KMS-11 (cell line): ENCODE data around the gene SORCS1.

Source experiments
- H2AFZ ChIP-seq: fragments of 200-600 bp; sonication (generic); 2 replicates; pipeline ENCODE4 v1.6.1; 2016; ENCODE audit warnings: antibody characterized with exemption, mixed run types, low read depth
- H3K27ac ChIP-seq: fragments of 200-600 bp; sonication (generic); 2 replicates; pipeline ENCODE4 v1.6.1; 2016; ENCODE audit warnings: mild to moderate bottlenecking, mixed run types
- H3K27me3 ChIP-seq: fragments of 200-600 bp; sonication (generic); 2 replicates; pipeline ENCODE4 v1.6.1; 2017; ENCODE audit warnings: mild to moderate bottlenecking, low read depth, mixed run types, moderate library complexity; ENCODE audit not compliant: insufficient read depth
- H3K36me3 ChIP-seq: fragments of 200-600 bp; sonication (generic); 2 replicates; pipeline ENCODE4 v1.6.1; 2017; ENCODE audit warnings: mild to moderate bottlenecking, mixed run types; ENCODE audit not compliant: insufficient read depth
- H3K4me1 ChIP-seq: fragments of 200-600 bp; sonication (generic); 2 replicates; pipeline ENCODE4 v1.6.1; 2016; ENCODE audit warnings: mild to moderate bottlenecking, low read depth, mixed run types; ENCODE audit not compliant: poor library complexity, severe bottlenecking
- H3K4me2 ChIP-seq: fragments of 200-600 bp; sonication (generic); 2 replicates; pipeline ENCODE4 v1.7.0; 2016; ENCODE audit warnings: mild to moderate bottlenecking, mixed run types
- H3K4me3 ChIP-seq: fragments of 200-600 bp; sonication (generic); IDR thresholded peaks from 2 replicates; pipeline ENCODE4 v1.6.1; 2017; ENCODE audit warnings: low read depth, low read length, mixed read lengths; ENCODE audit not compliant: insufficient read depth
- H3K79me2 ChIP-seq: fragments of 200-600 bp; sonication (generic); 2 replicates; pipeline ENCODE4 v1.6.1; 2016; ENCODE audit warnings: low read depth, mixed run types; ENCODE audit not compliant: insufficient read depth
- H3K9ac ChIP-seq: fragments of 200-600 bp; sonication (generic); 2 replicates; pipeline ENCODE4 v1.6.1; 2016; ENCODE audit warnings: mild to moderate bottlenecking, mixed run types
- H4K20me1 ChIP-seq: fragments of 200-600 bp; sonication (generic); 2 replicates; pipeline ENCODE4 v1.6.1; 2016; ENCODE audit warnings: mild to moderate bottlenecking, mixed run types; ENCODE audit not compliant: insufficient read depth
- TF ChIP-seq, protein P1 (sequence below): fragments of 200-600 bp; sonication (generic); conservative IDR thresholded peaks from 2 replicates; pipeline ENCODE4 v1.6.1; 2017; ENCODE audit warnings: low read depth, mild to moderate bottlenecking, antibody characterized with exemption, low read length, moderate library complexity, mixed read lengths

Gene SORCS1

DNA sequence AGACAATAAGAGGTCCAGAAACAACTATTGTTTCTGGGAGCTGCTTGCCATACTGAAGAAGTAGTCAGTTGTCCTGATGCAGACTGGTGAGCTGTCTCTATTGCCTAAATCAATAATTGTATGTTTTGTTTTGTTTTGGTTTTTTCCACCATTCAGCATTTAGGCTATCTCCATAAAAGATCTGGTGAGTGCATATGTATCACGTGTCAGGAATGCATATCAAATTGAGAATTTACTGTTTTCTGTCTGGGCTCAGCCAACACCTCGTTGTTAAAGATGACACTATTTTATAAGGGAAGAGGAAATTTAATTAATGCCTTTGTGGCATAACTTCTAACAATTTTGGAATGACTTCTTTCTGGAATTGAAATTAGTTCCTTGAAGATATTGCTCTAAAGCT lies 66.2 kb downstream of the SORCS1 start:
- H3K36me3 ChIP-seq, result no peaks in the 10 kb centered on the region
- no peak overlapping the region for H3K9ac ChIP-seq
- TF ChIP-seq, protein P1, sequence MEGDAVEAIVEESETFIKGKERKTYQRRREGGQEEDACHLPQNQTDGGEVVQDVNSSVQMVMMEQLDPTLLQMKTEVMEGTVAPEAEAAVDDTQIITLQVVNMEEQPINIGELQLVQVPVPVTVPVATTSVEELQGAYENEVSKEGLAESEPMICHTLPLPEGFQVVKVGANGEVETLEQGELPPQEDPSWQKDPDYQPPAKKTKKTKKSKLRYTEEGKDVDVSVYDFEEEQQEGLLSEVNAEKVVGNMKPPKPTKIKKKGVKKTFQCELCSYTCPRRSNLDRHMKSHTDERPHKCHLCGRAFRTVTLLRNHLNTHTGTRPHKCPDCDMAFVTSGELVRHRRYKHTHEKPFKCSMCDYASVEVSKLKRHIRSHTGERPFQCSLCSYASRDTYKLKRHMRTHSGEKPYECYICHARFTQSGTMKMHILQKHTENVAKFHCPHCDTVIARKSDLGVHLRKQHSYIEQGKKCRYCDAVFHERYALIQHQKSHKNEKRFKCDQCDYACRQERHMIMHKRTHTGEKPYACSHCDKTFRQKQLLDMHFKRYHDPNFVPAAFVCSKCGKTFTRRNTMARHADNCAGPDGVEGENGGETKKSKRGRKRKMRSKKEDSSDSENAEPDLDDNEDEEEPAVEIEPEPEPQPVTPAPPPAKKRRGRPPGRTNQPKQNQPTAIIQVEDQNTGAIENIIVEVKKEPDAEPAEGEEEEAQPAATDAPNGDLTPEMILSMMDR, result no peak
- H4K20me1 ChIP-seq, result no peaks in the 10 kb centered on the region
- no peaks in the 10 kb centered on the region for H3K4me1 ChIP-seq
- H3K4me2 ChIP-seq, result no peak overlapping the region
- no peak overlapping the region for H2AFZ ChIP-seq
- no peak overlapping the region for H3K27ac ChIP-seq
- no peaks in the 10 kb centered on the region for H3K27me3 ChIP-seq
- H3K79me2 ChIP-seq, result no peaks in the 10 kb centered on the region
- no peak overlapping the region for H3K4me3 ChIP-seq

DNA sequence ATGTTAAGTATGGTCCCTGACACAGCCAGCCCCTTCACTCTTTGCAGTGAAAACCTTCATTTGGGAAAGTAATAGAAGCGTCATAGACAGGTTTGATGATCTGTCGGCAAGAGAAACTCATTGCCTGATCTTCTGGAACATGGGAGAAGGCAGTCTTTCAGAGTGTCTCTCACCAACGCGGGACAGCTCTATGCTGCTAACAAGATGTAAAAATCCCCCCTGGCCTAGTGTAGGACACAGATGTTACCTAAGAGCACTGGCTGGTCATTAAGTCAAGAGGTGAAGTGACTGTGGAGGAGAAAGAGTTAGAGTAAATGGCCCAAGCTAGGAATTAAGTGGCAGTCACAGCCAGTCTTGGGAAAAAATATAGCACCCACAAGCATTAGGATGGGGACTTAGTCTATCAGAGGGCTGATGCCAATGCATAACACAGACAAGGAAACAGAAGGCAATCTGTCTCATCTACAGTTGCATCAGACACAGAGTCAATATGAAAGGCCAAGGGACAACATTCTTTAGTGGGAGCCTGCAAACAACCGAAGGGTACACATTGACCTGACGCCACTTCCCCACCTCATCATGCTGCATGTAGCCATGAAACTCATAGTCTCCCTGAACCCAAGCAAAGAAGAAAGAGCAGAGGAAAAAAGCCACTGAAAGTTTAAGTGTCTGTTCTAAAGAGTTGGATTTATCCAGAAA lies 69.5 kb downstream of the SORCS1 start:
- no peak overlapping the region for H3K4me3 ChIP-seq
- no peaks in the 10 kb centered on the region for H4K20me1 ChIP-seq
- H3K36me3 ChIP-seq, result no peaks in the 10 kb centered on the region
- no peaks in the 10 kb centered on the region for H3K79me2 ChIP-seq
- no peak overlapping the region for H2AFZ ChIP-seq
- no peaks in the 10 kb centered on the region for H3K4me1 ChIP-seq
- no peak overlapping the region for H3K9ac ChIP-seq
- TF ChIP-seq, protein P1, result no peak
- H3K4me2 ChIP-seq, result no peak overlapping the region
- H3K27me3 ChIP-seq, result no peaks in the 10 kb centered on the region
- H3K27ac ChIP-seq, result no peak overlapping the region

DNA sequence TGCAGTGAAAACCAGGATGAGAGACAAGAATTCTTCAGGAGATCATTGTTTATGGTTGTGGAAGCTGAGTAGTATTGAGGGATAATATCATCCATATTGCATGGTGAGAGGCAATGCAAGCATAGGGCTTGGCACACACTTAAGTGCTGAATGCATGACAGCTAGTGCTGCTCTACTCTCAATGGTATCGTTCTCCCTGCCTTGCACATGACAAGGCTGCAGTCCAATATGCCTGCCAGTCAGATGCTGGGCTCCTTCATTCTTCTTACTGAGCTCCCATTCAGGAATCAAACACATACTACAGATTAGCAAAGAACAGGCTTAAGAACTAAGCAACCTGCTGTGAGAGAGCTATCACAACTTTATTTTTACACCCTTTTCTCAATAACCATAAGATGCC lies 72.2 kb downstream of the SORCS1 start:
- Histone ChIP-seq H3K27me3 (no peaks in the 10 kb centered on the region), H3K36me3 (no peaks in the 10 kb centered on the region), H3K27ac (no peak overlapping the region), H3K79me2 (no peaks in the 10 kb centered on the region), H4K20me1 (no peaks in the 10 kb centered on the region), H3K9ac (no peak overlapping the region), H2AFZ (no peak overlapping the region), H3K4me3 (no peak overlapping the region), H3K4me2 (no peak overlapping the region), H3K4me1 (no peaks in the 10 kb centered on the region)
- TF ChIP-seq, protein P1, result no peak

DNA sequence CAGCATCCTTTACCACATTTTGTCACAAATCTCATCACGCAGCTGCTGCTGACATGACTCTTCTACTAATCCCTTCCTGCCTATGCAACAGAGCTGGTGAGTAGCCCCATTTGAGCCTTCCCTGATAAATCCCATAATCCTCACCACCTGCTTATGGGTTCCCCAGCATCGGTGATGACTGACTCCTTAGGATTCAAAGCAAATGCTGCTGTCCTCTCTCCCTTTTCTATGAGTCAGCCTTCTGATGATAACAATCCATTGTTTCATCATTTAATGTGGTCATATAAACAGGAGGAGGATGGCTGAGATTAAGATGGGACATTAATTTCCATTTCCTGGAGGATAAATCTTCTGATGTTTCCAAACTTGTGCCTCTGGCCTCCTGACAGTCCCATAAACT lies 73.4 kb downstream of the SORCS1 start:
- no peaks in the 10 kb centered on the region for H3K36me3 ChIP-seq
- no peak overlapping the region for H3K9ac ChIP-seq
- no peak overlapping the region for H2AFZ ChIP-seq
- H3K27ac ChIP-seq, result no peak overlapping the region
- no peaks in the 10 kb centered on the region for H4K20me1 ChIP-seq
- H3K4me2 ChIP-seq, result no peak overlapping the region
- TF ChIP-seq, protein P1, result no peak
- H3K4me3 ChIP-seq, result no peak overlapping the region
- H3K27me3 ChIP-seq, result no peaks in the 10 kb centered on the region
- no peaks in the 10 kb centered on the region for H3K79me2 ChIP-seq
- H3K4me1 ChIP-seq, result no peaks in the 10 kb centered on the region
